Raji (cell line): ENCODE measurements around the gene LRMDA.

Experiments
- POLR2A ChIP-seq: IDR thresholded peaks from 2 replicates; pipeline ENCODE4 v1.6.1; 2011; ENCODE audit warnings: low read depth, low read length, control low read depth; ENCODE audit not compliant: insufficient read depth

LRMDA gene

DNA sequence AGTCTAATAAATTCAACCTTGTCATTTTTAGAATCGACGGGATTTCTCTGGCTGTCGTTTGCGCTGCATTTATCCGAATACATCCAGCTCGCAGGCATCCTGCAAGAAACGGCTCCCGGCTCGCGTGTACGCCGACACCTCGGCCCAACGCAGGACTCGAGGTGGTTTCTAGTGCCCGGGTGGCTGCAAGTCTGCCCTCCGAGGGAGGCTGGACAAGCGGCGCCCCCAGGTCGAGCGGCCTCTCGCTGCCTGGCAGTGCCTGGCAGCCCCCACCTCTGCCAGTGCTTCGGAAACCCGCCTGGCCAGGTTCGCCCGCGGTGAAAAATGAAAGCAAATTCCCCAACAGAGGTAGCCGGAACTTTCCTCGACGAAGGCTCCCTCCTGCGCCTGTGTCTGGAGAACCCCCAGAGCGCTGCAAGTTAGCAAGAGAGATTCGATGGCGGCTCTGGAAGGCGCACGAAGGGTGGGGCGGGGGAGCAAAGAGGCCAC lies 24.2 kb upstream of the LRMDA start:
- no peak for TF ChIP-seq POLR2A

DNA sequence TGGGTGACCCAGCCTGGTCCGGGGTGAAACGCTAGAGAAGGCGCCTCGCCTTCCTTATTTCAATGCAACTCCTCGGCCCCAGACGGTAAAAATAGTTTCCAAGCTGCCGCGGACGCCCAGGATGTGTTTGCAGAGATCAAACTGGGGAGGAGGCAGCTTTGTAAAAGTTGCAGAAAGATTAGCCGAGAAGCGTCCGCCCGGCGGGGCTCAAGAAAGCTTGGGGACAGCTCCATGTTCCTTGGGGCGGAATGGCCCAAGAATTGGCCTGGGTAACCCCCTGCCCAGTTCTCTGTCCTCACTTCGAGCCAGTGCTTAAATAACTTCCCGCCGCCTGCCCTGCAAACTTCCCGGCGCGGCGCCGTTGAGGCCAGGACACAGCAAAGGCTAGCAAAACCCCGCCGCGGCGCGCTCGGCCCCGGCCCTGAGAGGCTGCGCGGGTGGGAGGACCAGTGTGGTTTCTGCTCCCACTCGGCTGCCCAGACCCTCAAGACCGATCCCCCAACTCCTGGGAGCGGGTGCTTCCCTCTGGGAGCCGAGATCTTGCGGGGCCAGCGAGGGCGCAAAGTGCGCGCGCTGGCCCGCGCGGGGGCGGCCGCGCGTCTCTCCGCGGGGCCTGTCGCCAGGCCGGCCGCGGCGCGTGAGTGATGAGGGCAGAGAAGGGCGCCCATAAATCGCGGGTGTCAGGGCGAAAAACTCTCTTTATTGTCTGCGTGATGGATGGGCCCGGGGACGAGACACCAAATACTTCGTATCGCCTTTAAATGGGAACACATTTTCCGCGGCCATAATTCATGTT lies 23.5 kb upstream of the LRMDA start:
- TF ChIP-seq POLR2A = no peak

DNA sequence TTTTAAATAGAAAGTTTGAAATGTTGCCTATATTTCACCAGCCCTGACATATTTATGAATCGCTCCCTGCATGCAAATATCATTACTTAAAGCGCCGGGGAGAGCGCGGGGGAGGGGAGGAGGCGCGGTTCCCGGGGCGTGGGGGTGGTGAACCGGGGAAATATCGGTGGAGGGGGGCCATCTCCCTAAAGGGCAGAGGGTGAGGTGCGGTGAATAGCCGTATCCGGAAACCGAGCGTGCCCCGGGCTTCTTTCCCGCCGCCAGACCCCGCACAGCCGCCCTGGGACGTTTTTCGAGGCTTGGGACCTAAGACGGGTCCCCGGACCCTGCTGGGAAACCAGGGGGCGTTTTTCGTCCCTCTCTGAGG lies 22.9 kb upstream of the LRMDA start:
- no peak for TF ChIP-seq POLR2A

DNA sequence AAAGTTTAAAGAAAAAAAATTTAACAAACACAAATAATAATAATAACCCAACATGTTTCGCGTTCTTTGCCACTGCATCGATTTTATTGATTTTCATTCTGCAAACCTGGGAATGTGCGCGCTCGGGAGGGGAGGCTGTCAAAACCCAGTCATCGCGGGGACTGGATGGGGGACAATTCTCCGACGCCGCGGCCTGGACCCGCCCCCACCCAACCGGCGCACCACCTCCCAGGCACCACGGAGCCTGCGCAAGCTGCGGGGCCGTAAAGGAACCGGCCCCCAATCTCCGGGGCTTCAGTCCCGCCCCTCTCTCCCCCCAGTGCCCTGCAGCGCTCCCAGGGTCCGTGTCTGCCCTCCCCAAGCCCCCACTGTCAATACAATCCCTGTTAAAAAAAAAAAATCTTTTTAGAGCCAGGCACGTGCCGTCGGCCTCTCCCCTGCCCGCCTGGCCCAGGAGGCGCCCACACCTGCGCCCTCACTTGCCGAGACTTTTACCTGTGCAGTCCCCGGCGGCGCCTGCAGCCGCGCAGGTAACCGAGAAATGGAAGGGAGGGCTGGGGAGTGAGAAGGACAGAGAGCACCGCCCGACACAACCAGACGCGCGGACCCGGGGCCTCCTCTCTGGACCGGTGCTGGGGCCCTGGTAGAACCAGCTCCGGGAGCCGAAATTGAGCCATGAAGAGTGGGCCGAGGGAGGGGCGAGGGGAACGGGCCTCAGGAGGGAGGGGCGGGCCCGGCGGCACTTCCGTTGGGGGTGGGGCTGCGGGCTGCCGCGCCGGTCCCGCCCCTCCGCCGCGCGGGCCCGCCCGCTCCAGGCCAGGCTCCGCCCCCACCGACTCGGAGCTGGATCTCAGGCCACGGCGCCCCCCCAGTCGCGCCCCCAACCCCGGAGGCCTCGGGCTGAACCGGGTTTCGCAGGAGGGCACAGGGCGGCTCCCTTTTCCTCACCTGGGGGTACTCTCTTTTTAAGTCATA lies 22.2 kb upstream of the LRMDA start:
- no peak for TF ChIP-seq POLR2A

DNA sequence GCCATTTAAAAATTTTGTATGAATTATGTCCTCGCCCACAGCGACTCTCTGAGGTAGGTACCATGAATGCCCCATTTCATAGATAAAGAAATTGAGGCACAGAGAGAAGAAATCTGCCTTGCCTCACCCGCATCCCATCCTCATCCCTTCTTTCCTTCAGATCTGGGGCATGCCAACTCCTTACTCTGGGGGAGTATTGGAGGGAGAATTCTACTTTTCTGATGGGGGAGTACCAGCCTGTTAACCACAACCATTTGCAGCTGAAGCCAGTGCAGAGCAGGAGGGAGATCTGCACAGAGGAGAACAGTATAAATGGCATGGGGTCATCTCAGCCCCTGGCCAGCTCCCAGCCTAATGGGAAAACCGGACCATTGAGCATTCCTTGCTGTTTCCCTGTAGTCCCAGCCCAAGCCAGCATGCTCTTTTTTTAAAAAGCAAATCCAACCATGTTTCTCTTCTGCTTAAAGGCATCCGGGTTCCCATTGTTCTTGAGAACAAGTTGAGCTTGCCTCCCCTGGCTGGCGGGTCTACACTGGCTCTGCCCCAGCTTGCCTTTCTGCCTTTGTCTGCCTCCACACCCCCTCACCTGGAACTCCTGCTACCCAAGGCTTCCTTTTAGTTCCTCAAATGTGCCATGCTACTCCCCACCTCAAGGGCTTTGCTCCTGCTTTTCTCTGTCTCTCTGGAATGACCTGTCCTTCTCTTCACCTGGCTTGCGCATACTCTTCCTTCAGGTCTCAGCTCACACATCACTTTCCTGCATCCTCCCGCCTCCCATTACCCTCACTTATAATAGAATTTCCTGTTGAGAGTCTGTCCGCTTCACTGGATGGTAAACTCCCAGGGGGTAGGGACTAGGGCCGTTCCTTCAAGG lies 21.1 kb upstream of the LRMDA start:
- no peak for TF ChIP-seq POLR2A

DNA sequence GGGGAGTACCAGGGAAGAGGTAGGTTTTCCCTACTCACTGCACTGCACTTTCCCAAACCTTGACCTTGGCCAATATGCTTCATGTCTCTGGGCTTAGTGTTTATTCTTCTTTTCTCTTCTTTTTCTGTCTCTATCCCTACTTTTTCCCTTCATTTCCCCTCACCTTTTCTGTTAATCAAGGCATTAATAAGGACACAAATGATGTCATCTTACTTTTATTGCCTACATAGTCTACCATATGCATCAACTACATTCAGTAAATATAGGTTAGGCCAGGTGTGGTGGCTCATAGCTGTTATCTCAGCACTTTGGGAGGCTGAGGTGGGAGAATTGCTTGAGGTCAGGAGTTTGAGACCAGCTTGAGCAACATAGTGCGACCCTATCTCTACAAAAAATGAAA lies 16.9 kb upstream of the LRMDA start:
- no peak for TF ChIP-seq POLR2A

DNA sequence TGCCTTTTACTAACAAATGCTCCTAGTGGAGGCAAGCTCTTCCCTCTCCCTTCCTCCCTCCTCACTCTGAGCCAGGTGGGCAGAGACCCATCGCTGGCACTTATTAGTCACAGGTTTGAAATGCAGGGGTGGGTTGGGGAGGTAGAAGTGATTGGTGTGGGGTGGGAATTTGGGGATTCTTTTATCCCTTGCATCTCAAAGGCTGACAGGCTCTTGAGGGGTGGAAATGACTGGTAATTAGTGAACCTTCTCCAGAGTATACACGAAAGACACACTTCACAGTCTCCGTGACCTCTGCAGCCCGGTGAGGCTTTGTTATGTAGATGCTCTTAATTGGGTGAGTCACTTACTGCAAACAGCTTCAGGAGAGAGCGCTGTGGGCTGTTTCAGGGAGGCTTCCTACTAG lies 13.9 kb upstream of the LRMDA start:
- no peak for TF ChIP-seq POLR2A

DNA sequence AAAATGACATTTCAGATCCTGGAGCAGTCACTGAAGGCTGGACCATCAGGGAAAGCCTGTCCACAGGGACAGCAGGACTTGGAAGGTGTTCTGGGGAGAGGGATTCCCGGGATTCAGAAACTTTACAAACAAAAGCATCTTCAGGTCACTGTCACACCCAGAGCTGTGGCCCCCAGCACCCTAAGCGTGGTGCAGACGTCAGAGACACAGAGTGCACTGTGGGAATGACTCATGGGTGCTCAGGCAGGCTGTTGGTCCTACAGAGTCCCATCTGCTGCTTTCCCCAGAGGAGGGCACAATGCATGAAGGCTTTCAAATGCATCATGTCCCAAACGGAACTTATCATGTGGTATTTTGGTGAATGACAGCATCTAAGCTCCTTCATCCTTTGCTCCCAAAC lies 13.1 kb upstream of the LRMDA start:
- TF ChIP-seq POLR2A = no peak

DNA sequence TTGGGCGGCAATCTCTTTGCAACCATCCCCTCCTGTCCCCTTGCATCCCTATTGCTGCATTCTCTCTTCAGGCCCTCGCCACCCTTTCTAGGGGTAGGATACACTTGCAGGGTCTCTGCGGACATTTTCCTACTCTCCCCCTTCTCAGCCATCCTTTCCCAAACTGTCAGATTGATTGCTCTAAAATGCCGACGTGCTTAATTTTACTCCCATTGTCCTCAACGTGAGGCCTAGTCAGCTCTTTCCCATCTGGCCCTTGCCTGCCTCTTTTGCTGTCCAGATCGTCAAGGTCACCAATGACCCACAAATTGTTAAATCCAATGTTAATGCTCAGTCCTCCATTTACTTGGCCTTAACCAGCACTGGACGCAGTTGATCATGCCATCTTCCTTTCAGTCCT lies 12.7 kb upstream of the LRMDA start:
- TF ChIP-seq POLR2A = no peak

DNA sequence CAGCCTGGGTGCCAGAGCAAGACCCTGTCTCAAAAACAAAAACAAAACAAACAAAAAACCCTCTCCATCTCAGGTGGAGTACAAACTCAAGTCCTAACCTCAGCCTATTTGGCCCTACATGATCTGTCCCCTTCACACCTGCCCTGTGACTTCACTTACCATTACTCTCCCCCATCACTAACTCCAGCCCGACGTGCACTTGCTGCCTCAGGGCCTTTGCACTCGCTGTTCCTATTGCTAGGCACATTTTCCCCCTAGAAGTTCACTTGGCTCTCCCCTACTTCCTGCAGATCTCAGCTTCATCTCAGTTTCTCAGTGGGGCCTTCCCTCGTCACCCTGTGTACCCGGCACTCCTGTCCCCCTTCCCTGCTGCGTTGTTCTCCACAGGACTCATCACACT lies 8.5 kb upstream of the LRMDA start:
- TF ChIP-seq POLR2A = no peak

DNA sequence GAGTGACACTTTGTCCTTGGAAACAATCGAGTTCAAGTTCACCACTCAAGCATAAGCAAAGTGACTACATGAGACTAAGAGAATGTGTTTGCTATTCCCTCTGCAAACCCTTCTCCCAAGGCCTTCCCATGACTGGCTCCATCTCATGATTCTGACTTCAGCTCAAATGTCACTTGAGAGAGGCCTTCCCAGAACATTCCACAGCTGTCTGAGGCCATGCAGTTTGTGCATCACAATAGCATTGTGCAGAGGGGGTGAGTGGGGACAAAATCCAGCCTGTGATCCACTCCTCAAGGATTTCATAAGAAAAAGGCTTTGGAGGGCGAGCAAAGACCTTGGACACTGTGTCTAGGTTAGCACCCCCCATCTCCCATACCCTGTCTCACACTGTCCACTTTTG lies 6.9 kb upstream of the LRMDA start:
- TF ChIP-seq POLR2A = no peak

DNA sequence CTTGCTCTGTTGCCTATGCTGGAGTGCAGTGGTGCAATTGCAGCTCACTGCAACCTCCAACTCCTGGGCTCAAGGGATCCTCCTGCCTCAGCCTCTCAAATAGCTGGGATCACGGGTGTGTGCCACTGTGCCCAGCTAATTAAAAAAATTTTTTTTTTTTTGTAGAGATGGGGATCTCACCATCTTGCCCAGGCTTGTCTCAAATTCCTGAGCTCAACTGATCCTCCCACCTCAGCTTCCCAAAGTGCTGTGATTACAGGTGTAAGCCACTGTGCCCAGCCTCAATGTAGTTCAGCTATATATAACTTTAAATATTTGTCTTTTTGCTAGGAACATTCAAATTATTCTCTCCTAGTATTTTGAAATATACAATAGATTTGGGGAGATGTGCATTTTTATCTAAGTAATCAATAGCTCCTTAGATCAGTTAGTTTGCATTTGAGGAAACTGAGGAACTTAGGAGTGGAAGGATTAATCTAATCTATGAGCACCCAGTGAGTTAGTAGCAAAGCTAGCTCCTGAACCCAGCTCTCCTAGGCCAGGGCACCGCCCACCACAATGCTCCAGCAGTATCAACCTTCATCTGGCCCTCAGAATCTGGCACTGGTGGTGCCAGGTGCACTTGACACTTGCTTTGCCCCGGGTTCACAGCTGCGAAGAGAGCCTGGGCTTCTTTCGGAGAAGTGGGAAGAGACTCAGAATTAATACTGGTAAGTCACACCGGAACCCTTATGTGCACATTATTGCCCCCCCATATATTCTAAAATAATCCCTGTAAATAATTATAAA lies 5.9 kb upstream of the LRMDA start:
- TF ChIP-seq POLR2A = no peak

DNA sequence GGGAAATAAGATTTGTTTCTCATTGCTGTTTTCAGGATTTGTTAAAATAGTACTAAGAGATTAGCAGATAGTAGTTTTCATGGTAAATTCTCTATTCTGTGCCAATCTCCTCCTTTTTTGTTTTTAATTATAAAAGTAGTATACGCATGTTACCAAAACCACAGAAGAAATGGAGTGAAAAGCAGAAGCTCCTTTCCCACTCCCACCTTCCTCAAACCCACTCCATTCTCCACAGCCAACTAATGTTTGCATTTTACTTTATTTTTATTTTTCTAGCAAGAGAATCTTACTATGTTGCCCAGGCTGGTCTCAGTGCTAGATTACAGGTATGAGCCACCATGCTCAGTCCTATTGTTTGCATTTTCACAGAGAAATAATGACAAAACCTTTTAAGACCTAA lies 4.5 kb upstream of the LRMDA start:
- no peak for TF ChIP-seq POLR2A

DNA sequence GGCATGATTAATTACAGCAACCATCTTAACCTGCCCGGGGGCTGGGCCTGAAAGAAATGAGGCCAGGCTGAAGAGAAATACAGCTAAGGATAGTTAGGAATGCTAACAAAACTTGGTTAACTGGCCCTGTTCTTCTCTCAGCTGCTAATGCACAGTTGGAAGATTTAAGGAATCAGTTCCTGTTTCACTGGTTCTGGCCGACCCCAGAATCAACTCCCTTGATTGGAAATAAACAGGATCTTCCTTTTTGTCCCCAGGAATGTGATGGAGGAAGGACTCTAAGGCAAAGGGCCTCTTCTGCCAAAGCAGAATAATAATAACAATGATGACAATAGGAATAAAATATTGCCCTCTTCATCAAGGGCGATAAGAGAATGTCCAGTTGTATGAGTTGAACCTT lies 3.5 kb upstream of the LRMDA start:
- TF ChIP-seq POLR2A = no peak
